ENCODE data around the gene MRPL36. TPM values are rescaled to one million over a fixed set of nuclear protein-coding genes. Genes with fewer than 3 reads are reported as not detected.

The MRPL36 gene
- total RNA-seq, 2 donors from 2014 or later: 47.9 to 66.3 TPM

GRCh38 chr5:1780614-1780930, 19.1 kb downstream of the MRPL36 start:
- intact Hi-C loops (cut with DNase I): no loop called here
- TF ChIP-seq POLR2AphosphoS5 (IDR thresholded peaks at IDR 0.05): no peak
- TF ChIP-seq, protein P1, sequence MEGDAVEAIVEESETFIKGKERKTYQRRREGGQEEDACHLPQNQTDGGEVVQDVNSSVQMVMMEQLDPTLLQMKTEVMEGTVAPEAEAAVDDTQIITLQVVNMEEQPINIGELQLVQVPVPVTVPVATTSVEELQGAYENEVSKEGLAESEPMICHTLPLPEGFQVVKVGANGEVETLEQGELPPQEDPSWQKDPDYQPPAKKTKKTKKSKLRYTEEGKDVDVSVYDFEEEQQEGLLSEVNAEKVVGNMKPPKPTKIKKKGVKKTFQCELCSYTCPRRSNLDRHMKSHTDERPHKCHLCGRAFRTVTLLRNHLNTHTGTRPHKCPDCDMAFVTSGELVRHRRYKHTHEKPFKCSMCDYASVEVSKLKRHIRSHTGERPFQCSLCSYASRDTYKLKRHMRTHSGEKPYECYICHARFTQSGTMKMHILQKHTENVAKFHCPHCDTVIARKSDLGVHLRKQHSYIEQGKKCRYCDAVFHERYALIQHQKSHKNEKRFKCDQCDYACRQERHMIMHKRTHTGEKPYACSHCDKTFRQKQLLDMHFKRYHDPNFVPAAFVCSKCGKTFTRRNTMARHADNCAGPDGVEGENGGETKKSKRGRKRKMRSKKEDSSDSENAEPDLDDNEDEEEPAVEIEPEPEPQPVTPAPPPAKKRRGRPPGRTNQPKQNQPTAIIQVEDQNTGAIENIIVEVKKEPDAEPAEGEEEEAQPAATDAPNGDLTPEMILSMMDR (IDR thresholded peaks at IDR 0.05): no peak
- TF ChIP-seq POLR2A (IDR thresholded peaks at IDR 0.05): no peak
- no peaks in the 10 kb centered on the region for H3K27me3 ChIP-seq (replicated peaks; ENCODE audit: insufficient read depth)

GRCh38 chr5:1779782-1780613, 19.6 kb downstream of the MRPL36 start:
- H3K4me3 ChIP-seq: no peak overlapping the region
- H3K27ac ChIP-seq: no peak overlapping the region
- no peaks in the 10 kb centered on the region for H3K27me3 ChIP-seq (replicated peaks; ENCODE audit: insufficient read depth)
- no peaks in the 10 kb centered on the region for H3K36me3 ChIP-seq
- TF ChIP-seq, protein P1 (IDR thresholded peaks at IDR 0.05): no peak
- TF ChIP-seq POLR2A (IDR thresholded peaks at IDR 0.05) (no peak), POLR2AphosphoS5 (IDR thresholded peaks at IDR 0.05) (no peak)
- DNase-seq (ENCODE audit: low spot score): no peak
- no peaks in the 10 kb centered on the region for H3K9me3 ChIP-seq
- H3K4me1 ChIP-seq (replicated peaks): no peaks in the 10 kb centered on the region
- intact Hi-C loops (cut with DNase I): no loop called here
- 78% methylated on average over 19 of the region's 20 CpGs for WGBS

More at GRCh38 chr5:1780614-1780930, 19.1 kb downstream of the MRPL36 start:
- H3K36me3 ChIP-seq: no peaks in the 10 kb centered on the region
- H3K9me3 ChIP-seq: no peaks in the 10 kb centered on the region
- WGBS: 52% methylated on average over 6 of the region's 6 CpGs
- no peak overlapping the region for H3K4me3 ChIP-seq
- no peaks in the 10 kb centered on the region for H3K4me1 ChIP-seq (replicated peaks)
- DNase-seq (ENCODE audit: low spot score): no peak
- H3K27ac ChIP-seq: no peak overlapping the region

DNA sequence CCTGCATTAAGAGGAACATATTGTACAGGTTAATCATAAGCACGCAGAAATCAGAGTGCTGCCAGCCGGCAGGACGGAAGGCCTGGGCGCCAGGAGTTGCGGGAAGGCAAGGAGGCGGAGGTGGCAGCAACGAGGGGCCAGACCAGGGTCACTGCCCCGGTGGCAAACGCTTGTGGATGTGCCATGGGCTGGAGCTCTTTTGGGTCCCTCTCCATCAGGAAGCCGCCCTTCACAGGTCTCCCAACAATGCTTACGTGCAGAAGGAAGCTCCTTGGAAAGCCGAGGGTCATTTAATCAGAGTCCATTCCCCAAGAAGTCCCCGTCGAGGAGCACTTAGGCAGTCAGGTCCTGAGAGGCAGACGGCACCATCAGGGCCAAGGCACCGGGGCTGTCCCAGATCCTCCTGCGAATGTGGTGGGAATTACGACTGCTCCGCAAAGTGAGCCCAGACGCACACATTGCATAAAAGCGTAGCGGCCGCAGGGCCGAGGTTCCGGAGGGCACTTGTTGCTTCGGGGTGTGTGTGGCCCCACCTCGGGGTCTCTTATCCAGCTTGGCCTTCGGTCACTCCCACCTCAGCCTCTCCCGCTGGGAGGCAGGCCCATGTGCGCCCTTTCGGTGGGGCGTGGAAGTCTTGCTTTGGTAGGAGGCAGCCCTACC, 20.5 kb downstream of the MRPL36 start:
- Histone ChIP-seq H3K9me3 (no peaks in the 10 kb centered on the region), H3K27ac (no peak overlapping the region), H3K4me3 (no peak overlapping the region), H3K27me3 (replicated peaks; ENCODE audit: insufficient read depth) (no peaks in the 10 kb centered on the region), H3K36me3 (no peaks in the 10 kb centered on the region), H3K4me1 (replicated peaks) (no peaks in the 10 kb centered on the region)
- 88% methylated on average over 32 of the region's 32 CpGs for WGBS
- TF ChIP-seq, protein P1 (IDR thresholded peaks at IDR 0.05): no peak
- TF ChIP-seq POLR2A (IDR thresholded peaks at IDR 0.05) (no peak), POLR2AphosphoS5 (IDR thresholded peaks at IDR 0.05) (no peak)
- intact Hi-C loops (cut with DNase I): no loop called here
- no peak for DNase-seq (ENCODE audit: low spot score)

GRCh38 chr5:1778138-1779020, 21.3 kb downstream of the MRPL36 start:
- H3K9me3 ChIP-seq: no peaks in the 10 kb centered on the region
- H3K4me3 ChIP-seq: no peak overlapping the region
- WGBS: 78% methylated on average over 19 of the region's 19 CpGs
- no peaks in the 10 kb centered on the region for H3K27me3 ChIP-seq (replicated peaks; ENCODE audit: insufficient read depth)
- no peaks in the 10 kb centered on the region for H3K36me3 ChIP-seq
- DNase-seq (ENCODE audit: low spot score): no peak
- intact Hi-C loops (cut with DNase I): no loop called here
- TF ChIP-seq, protein P1 (IDR thresholded peaks at IDR 0.05): no peak
- TF ChIP-seq POLR2A (IDR thresholded peaks at IDR 0.05): no peak
- no peak for TF ChIP-seq POLR2AphosphoS5 (IDR thresholded peaks at IDR 0.05)
- no peaks in the 10 kb centered on the region for H3K4me1 ChIP-seq (replicated peaks)
- no peak overlapping the region for H3K27ac ChIP-seq
